NB4 (cell line): ENCODE data around the gene OCIAD1.

ENCODE experiments used
- CTCF ChIP-seq: IDR thresholded peaks from one replicate; pipeline ENCODE4 v1.5.1; 2012; ENCODE audit warnings: low read depth, low read length
- MAX ChIP-seq: IDR thresholded peaks from 2 replicates; pipeline ENCODE4 v1.6.1; 2011; ENCODE audit warnings: low read depth, low read length
- MYC ChIP-seq: IDR thresholded peaks from 2 replicates; pipeline ENCODE4 v1.6.1; 2011; ENCODE audit warnings: low read depth, low read length
- POLR2A ChIP-seq: IDR thresholded peaks from 2 replicates; pipeline ENCODE4 v1.6.1; 2011; ENCODE audit warnings: mild to moderate bottlenecking; ENCODE audit not compliant: insufficient read length; ENCODE audit errors: extremely low read depth

- TF ChIP-seq CTCF (no peak), POLR2A (no peak), MAX (no peak), MYC (no peak)
Observed at GRCh38 chr4:48904541-48905142, 73.8 kb downstream of the OCIAD1 start.
